Measurements from ENCODE around the gene UBE2V1. TPM values are rescaled to one million over a fixed set of nuclear protein-coding genes. Genes with fewer than 3 reads are reported as not detected.

UBE2V1 gene
- total RNA-seq, 1 donor from 2014 or later = 120 TPM

GRCh38 chr20:50043573-50044352 lies 69.2 kb downstream of the UBE2V1 start:
- DNase-seq (ENCODE audit: low spot score) = no peak

- DNase-seq (ENCODE audit: low spot score) = no peak
Observed at GRCh38 chr20:50042370-50043313, 70.3 kb downstream of the UBE2V1 start.

- DNase-seq (ENCODE audit: low spot score) = no peak
Observed at GRCh38 chr20:50041246-50041873, 71.6 kb downstream of the UBE2V1 start.

DNA sequence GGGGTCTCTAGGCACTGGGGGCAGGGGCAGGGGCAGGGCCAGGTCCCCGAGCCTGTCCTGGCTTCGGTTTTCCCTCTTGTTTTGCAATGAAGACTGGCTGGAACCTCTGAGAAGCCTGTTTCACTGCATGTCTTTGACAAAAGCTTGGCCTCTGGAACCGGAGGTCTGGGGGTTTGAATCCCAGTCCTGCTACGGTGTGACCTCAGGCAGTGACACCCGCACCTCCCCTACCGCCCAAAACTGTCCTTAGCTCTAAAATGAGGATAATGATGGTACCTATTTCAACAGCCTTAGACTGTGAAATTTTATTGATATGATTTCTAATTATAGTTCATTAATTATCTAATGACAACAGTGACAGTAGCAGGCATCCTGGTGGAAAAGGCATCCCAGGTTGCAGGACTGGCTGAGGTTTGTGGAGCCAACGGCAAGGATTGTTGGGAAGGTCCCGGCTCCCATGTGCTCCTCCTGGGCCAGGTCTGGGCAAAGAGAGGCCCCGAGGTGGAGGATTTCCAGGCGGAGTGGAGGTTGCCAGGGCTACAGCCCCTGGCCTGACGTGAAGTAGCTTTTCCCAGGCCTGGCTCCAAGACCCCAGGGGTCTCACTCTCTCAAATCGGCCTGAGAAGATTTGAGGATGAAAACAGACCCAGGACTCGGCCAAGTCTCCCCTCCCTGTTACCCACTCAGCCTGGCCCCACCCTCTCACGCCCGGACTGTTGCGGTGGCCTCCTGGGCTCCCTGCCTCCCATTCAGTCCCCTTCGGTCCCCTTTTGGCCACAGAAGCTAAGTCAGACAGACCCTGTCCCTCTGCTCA lies 72.3 kb downstream of the UBE2V1 start:
- no peak for DNase-seq (ENCODE audit: low spot score)

DNA sequence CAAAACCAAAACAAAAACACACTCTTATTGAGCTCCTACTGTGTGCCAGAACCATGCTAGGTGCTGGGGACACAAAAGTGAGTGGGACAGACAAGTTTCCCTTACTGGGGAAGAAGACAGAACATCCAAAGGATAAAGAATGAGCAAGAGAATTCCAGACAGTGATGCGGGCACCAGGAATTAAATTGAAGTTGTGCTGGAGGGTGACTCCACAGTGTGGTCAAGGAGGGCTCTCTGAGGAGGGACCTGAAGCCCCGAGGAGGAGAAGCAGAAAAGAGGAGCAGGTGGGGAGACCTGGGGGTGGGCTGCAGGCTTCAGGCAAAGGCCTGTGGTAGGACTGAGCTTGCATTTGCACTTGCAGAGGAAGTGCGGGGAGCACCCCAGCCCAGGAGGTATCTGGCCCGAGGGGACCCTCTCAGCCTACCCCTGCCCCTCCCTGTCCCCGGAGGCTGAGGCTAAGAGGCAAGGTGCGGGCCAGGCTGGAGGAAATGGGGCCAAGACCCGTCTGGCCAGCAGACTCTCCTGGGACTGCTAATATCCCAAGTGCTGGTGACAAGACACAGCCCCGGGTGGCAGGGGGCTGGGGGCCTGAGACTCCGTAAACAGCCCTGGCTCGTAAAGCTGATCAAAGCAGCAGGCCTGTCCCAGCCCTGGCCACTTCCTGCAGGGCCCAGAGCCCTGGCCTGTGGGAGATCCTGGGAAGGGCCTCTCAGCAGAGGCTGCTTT lies 73.1 kb downstream of the UBE2V1 start:
- DNase-seq (ENCODE audit: low spot score) = no peak

- DNase-seq (ENCODE audit: low spot score) = no peak
Observed at GRCh38 chr20:50038574-50038991, 74.4 kb downstream of the UBE2V1 start.

DNA sequence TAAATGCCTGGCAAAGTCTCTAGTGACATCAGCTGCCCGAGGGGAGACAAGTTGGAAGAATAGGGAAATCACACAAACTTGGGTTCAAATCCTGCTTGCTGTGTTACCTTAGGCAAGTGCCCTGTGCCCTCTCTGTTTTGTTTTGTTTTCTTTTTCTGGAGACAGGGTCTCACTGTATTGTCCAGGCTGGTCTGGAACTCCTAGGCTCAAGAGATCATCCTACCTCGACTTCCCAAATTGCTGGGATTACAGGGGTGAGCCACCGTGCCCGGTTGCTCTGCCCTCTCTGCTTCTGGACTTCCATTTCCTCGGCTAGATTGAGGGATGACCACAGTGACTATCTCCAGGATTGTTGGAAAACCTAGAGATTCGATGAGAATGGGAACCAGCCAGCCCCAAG lies 74.8 kb downstream of the UBE2V1 start:
- no peak for DNase-seq (ENCODE audit: low spot score)

DNA sequence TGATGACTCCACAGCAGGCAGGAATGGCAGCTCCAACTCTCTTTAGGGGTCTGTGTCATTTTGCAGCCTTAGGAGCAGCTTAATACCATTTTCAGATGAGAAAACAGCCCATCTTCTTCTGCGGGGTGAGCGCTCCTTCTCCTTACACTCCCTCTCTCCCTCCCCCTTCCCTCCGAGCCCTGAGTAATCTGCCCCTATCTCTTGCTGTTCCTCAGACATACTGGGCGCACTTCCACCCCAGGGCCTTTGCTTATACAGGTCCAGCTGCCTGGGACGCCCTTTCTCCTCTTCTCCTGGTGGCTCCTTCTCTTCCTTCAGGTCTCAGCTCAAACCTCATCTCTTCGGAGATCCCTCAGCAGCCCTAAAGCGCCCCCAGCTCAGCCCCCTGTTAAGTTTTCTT lies 75.4 kb downstream of the UBE2V1 start:
- no peak for DNase-seq (ENCODE audit: low spot score)

DNA sequence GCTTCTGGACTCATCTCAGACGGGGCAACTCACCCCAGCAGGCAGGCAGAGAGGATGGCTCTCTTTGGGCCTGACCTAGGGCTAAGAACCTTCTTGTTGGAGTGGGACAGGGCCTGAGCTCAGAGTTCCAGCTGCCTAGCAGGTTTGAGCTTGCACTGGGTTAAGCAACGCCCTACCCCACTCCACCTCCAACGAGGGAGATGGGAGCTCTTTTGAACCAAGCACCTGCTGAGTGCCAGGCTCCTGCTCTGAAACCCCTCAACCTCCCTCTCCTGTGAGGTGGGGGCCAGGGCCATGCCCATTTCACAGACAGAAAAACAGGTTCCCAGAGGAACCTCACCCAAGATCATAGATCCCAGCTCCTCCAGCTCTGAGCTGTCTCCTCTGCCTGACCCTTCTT lies 75.8 kb downstream of the UBE2V1 start:
- no peak for DNase-seq (ENCODE audit: low spot score)

GRCh38 chr20:50036703-50037102 lies 76.2 kb downstream of the UBE2V1 start:
- DNase-seq (ENCODE audit: low spot score) = no peak

DNA sequence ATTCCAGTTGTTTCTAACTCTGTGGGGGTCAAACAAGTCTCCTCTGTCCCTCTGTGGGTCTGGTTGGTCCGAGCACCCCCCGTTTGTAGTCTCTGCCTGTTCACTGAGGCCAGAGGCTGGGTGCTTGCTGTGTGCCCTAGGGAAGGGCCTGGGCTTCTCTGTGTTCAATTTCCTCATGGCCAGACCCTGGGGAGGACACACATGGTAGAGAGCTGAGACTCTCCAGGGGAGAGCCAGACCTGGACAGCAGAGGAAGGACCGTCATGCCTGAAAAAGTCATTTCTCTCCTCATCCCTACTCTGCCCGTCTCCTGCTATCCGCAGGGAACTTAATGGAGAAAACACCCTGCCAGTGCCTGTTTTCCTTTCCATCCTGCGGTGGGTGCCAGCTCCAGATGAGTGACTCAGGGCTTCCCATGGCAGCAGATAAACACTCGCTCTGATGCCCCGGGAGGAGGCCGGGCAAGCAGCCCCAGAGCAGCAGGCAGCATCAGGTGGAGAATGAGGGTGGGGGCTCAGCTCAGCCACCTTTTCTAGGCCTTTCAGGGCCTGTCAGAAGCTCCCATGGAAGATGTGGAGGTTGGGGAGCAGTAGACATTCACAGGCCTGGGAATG lies 78.3 kb downstream of the UBE2V1 start:
- DNase-seq (ENCODE audit: low spot score) = no peak

- no peak for DNase-seq (ENCODE audit: low spot score)
Observed at GRCh38 chr20:50032955-50033666, 79.8 kb downstream of the UBE2V1 start.

Other genes starting within 250 kb of the UBE2V1 start
- gene SPATA2, start 197.6 kb downstream of the UBE2V1 start, total RNA-seq = 8.0 TPM
- 68.7 TPM for gene RNF114, start 176.8 kb downstream of the UBE2V1 start, total RNA-seq
- 5.8 TPM for gene SNAI1, start 130.2 kb downstream of the UBE2V1 start, total RNA-seq
- 31.3 TPM for gene PEDS1, start 40.6 kb upstream of the UBE2V1 start, total RNA-seq
- gene CEBPB, start 77.7 kb upstream of the UBE2V1 start, total RNA-seq = 59.3 TPM